Prostate gland (tissue), 2 donors: Measurements from ENCODE around the gene TERC. TPM values are rescaled to one million over a fixed set of nuclear protein-coding genes. Genes with fewer than 3 reads are reported as not detected.

Source experiments
- small RNA-seq, 2 donors: library from RNA; depleted of rRNA; stranded (forward); fragments of <200 nt; gene quantifications; one replicate each; pipeline ENCODE3, GENCODE V24; 2016
- total RNA-seq, 2 donors: library from RNA; depleted of rRNA; stranded (reverse); fragments of >200 nt; gene quantifications; one replicate each; pipeline ENCODE4 v1.1.0, GENCODE V29; 2016

The TERC gene
- total RNA-seq, 2 donors from 2014 or later, result 128 to 1,013 TPM

Small RNAs within 50 kb of the gene (small RNA-seq; reads per million reads assigned to genes)
- 0 reads per million in 2 donors for gene RNU6-637P

Other genes with a start within 250 kb of the TERC start
- gene MECOM, start 101.3 kb downstream of the TERC start, total RNA-seq, result 10 to 100 TPM; 14.5 to 15.4 TPM
- gene ACTRT3, start 4.5 kb upstream of the TERC start, total RNA-seq, result 1 to 10 TPM in 1 of 2 donors, under 1 TPM in 1; 0.46 to 4.5 TPM
- 10 to 100 TPM; 13.5 to 19.9 TPM for gene MYNN, start 8.3 kb upstream of the TERC start, total RNA-seq
- under 1 TPM in 1 of 2 donors, not detected in 1; 0.74 TPM for gene LRRIQ4, start 47.8 kb upstream of the TERC start, total RNA-seq
- 1 to 10 TPM; 2.8 to 5.4 TPM for gene LRRC34, start 47.8 kb upstream of the TERC start, total RNA-seq
- 1 to 10 TPM in 1 of 2 donors, under 1 TPM in 1; 0.91 to 1.1 TPM for gene LRRC31, start 104.9 kb upstream of the TERC start, total RNA-seq
- 1 to 10 TPM in 1 of 2 donors, not detected in 1; 1.5 TPM for gene SAMD7, start 146.5 kb upstream of the TERC start, total RNA-seq
- gene SEC62, start 201.7 kb upstream of the TERC start, total RNA-seq, result 10 to 100 TPM; 50.4 to 54.0 TPM